Loucy (cell line): Measurements from ENCODE around the gene RACGAP1.

ENCODE experiments used
- CTCF ChIP-seq: fragments of 200-600 bp; sonication (generic); conservative IDR thresholded peaks from 2 replicates; pipeline ENCODE4 v1.5.1; 2014; ENCODE audit warnings: mild to moderate bottlenecking, antibody characterized with exemption, low read length
- EZH2phosphoT487 ChIP-seq: fragments of 200-600 bp; IDR thresholded peaks from 2 replicates; pipeline ENCODE4 v1.6.1; 2018; ENCODE audit warnings: antibody characterized with exemption, mild to moderate bottlenecking, moderate library complexity, borderline replicate concordance

- TF ChIP-seq CTCF: no peak
- no peak for TF ChIP-seq EZH2phosphoT487
Measured at GRCh38 chr12:50018968-50019367, 6.3 kb downstream of the RACGAP1 start.
